HG03432 (cell line): ENCODE measurements around the gene SREBF1.

ENCODE experiments used
- ATAC-seq: cut with Tn5 transposase; IDR thresholded peaks from one replicate; pipeline ENCODE4 v1.9.1; 2021; ENCODE audit warnings: mild to moderate bottlenecking, moderate library complexity; ENCODE audit not compliant: unreplicated experiment

SREBF1 gene

DNA sequence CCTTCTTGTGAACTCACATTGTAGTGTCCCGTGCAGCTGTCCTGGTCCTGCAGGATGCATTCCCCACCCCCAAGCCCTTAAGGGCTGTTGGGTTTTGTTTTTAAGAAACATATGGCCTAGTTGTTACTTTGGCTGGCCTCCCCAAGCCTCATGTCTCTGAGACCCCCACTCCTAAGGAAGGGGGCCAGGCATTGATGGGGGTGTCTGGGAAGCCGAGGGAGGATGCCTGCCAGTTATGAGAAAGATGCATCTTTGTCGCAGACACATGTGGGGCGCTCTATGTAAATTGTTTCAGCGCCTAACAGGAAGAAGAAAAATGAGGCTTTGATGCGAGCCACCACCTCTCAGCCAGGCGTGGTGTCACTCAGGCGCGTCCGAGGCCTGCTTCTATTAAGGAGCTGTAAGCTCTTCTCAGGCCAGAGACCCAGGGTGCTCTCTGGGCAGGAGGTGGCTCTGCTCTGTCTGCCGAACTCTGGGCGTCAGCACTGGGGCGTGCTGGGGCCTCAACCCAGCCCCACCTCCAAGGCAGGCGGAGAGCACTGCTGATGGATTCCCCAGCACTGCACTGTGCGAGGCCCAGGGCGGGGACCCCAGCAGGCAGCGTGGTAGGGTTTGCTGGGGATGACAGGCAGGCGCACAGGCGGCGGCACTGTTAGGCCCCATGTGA, 70.6 kb downstream of the SREBF1 start:
- ATAC-seq: peak; percentile 76

DNA sequence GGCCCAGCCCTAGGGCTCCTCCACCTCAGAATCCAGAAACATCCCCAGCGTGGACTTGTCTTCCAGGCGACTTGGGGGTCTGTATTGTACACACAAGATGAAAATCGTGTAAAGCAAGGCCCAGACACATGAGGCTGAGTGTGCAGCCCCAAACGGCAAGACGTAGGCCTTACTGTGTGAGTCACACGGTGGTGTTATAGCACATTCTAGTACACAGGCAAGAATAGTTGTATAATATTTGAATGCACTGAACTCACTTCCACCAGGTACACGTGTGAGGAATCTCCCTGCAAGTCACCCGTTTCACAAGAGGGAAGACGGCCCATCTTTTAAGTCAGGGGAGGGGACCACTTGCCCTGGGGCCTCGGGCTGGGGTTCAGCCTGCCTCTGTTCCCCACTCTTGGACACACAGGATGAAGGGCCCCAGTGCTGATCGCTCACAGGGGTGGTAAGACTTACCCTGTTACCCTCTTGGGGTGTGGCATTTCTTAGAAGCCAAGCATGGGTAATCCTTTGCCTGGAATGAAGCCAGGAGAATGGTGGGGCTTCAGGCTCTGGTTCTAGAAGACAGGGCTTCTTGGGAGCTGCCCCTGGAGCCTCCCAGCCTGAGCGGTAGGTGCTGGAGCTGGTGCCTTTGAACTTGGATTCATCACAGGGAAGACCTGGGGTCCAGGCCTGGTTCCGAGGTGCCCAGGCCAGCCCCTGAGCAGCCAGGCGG, 71.3 kb downstream of the SREBF1 start:
- ATAC-seq: no peak

DNA sequence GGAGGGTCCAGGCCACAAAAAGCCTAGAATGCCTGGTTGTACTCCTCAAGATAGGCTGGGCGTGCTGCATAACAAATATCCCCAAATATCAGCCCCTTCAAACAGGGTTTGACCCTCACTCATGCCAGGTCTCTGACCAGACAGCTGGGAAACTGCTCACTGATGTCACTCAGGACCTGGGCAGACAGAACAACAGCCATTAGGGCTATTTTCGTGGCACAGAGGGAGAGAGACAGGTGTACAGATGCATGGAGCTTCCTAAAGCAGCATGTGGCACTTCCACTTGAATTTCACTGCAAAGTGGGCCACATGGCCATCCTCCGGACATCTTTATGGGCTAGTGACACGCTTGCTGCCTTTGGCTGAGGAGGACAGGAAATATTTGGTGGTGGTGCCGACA, 73.1 kb downstream of the SREBF1 start:
- no peak for ATAC-seq

DNA sequence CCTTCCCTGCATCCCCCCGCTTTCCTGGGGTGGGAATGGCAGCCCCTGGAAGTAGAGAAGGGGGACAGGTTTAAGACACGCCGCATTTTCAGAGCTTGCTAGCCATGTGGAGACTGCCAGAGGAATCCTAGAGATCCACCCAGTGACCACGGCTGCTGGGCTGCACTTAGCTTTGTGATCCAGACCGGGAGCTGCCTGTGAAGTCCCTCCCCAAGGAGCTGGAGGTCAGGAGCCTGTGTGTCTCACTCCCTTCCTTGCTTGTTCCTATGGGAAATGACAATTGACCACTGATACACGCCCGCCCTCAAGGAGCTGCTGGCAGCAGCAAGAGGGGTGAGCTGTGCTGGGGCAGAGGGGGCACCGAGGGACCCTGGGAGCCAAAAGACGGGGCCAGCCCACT, 73.7 kb downstream of the SREBF1 start:
- no peak for ATAC-seq

DNA sequence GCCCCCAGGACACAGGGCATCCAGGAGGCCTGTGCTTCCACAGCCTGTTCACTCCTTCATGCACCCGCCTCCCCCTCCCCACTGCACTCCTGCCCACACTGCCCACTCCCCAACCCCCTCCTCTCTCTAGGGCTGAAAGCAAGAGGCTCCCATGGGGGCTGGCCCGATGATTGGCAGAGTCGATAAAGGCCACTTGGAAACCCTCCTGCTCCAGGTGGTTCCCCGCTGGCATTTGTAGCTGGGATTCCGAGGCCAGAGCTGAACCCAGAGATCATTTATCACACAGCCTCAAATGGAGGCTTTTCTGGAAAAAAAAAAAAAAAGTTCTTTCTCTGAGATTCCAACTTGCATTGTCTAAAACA, 74.1 kb downstream of the SREBF1 start:
- no peak for ATAC-seq
